Kidney (tissue), 14 donors: ENCODE data around the gene HOXA5. TPM values are rescaled to one million over a fixed set of nuclear protein-coding genes. Genes with fewer than 3 reads are reported as not detected.

Experiments
- DNase-seq, 5 donors: peaks; one replicate each; pipeline ENCODE4 v3.0.0-alpha.2; 2013 to 2020
- FAIRE-seq: peaks from 2 replicates; lab custom pipeline; 2012; peaks lifted over from hg19 to GRCh38; lab: Jason Lieb, UNC
- H3K27ac ChIP-seq, 2 donors: one replicate each; pipeline ENCODE4 v1.7.0; 2013; ENCODE audit warnings: low read depth in 2 of 2, low read length in 2 of 2, inconsistent platforms in 1 of 2
- H3K27me3 ChIP-seq: one replicate; pipeline ENCODE4 v1.7.1; 2013; ENCODE audit warnings: low read length, inconsistent platforms; ENCODE audit not compliant: control insufficient read depth, insufficient read depth
- H3K36me3 ChIP-seq, 3 donors: one replicate each; pipeline versions ENCODE4 v1.7.0 to v1.7.1; 2013; ENCODE audit warnings: low read length in 3 of 3, control low read depth in 1 of 3, inconsistent platforms in 1 of 3; ENCODE audit not compliant: insufficient read depth in 3 of 3, control insufficient read depth in 2 of 3
- H3K4me1 ChIP-seq, 3 donors: one replicate each; pipeline versions ENCODE4 v1.7.0 to v1.7.1; 2013; ENCODE audit warnings: low read length in 3 of 3, inconsistent platforms in 1 of 3, low read depth in 1 of 3; ENCODE audit not compliant: control insufficient read depth in 2 of 3, insufficient read depth in 2 of 3
- H3K4me3 ChIP-seq, 3 donors: one replicate each; pipeline versions ENCODE4 v1.7.0 to v1.8.1; 2013; ENCODE audit warnings: low read length in 3 of 3, control low read depth in 1 of 3, inconsistent platforms in 1 of 3
- H3K9ac ChIP-seq, 3 donors: one replicate each; pipeline versions ENCODE4 v1.7.0 to v1.7.1; 2013; ENCODE audit warnings: low read length in 3 of 3, control low read depth in 1 of 3, inconsistent platforms in 1 of 3
- H3K9me3 ChIP-seq, 3 donors: one replicate each; pipeline versions ENCODE4 v1.7.0 to v1.7.1; 2013; ENCODE audit warnings: low read length in 3 of 3, control low read depth in 1 of 3, inconsistent platforms in 1 of 3; ENCODE audit not compliant: control insufficient read depth in 2 of 3, insufficient read depth in 1 of 3
- CTCF ChIP-seq: IDR thresholded peaks from 3 replicates; pipeline ENCODE4 v1.5.1; 2012; ENCODE audit warnings: mild to moderate bottlenecking, moderate library complexity, borderline replicate concordance; ENCODE audit not compliant: insufficient read depth; ENCODE audit errors: extremely low read depth
- intact Hi-C: fragments of 100-400 bp; cut with DNase I; formaldehyde crosslinking; loops from one replicate; pipeline ENCODE4 v1.11.1; 2022
- polyA plus RNA-seq: library from polyadenylated mRNA; stranded (reverse); fragments of 350-450 nt; fragmentation: Illumina TruSeq; extraction: RNeasy Lipid Tissue Mini Kit (QIAGEN cat#74804); gene quantifications from one replicate; pipeline ENCODE4 v1.2.3, GENCODE V29; 2014; ENCODE audit warnings: low read depth, low replicate concordance; ENCODE audit not compliant: insufficient read depth
- total RNA-seq: library from RNA; stranded (reverse); fragmentation: NEBNext Ultra II Directional; extraction: Animal tissue kit (Norgen Biotek cat#: 25700); gene quantifications from one replicate; pipeline ENCODE4 v1.2.1, GENCODE V29; 2021
- donor health status: control.
- donor health status: control.
- donor health status: control.
- donor health status: control.
- donor health status: control.
- donor health status: DM: yes; HTN: yes; CAD: no.
- donor health status: Normal renal cell carcinoma (clear cell type).

The HOXA5 gene
- total and polyA plus RNA-seq, 2 donors from 2014 or later = 19.4 to 38.0 TPM

DNA sequence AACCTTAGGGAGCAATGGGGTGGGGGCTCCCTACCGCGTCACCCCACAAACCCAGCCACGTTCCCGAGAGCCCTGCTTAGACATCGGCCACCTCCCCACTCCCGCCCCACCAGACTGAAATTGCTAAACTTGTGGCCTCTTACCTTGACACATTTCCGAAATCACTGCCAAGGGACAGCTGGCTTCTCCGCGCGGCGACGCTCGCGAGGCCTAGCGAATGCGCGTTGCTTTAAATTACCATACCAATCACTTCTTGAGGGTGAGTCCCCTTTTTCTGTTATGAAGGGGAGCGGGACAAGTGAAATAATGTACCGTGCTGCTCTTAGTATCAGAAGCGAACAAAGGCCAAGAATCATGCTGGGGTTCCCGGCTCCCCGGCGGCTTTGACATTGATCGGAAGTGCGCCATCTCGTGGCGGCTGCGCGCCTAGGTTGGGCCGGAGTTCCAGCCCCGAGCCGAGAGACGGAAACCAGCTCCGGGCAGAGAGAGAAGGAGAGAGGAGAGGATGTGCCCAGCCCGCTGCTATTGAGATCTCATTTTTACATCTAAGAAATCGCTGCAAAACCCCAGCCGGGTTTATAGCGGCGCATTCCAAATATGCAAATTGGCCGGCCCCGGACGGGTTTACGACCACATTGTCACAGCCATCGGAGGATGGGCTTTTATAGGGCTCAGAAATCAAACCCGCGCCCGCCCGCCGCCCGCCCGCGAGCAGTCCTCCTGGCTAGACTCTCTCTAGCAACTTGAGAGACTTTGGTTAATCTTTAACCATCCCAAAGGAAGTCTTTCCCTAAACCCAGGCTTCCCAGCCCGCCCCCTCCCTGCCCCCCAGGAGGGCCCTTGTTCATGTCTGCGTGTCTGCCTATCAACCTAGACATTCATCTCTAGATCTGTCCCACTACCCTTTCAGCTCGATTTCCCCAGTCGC lies 36.3 kb upstream of the HOXA5 start:
- Histone ChIP-seq H3K9me3 (no peaks in the 10 kb centered on the region), H3K36me3 (no peaks in the 10 kb centered on the region), H3K27ac (peak overlapping the region; percentile 60 to 94), H3K27me3 (no peaks in the 10 kb centered on the region), H3K4me1 (peaks cover 0 to 4% (median 0%) of the 10 kb centered on the region in 3 donors), H3K4me3 (peak overlapping the region; percentile 67 to 86 (median 68)), H3K9ac (peak overlapping the region; percentile 56 to 74 (median 63))
- intact Hi-C loops = loop anchor here (10.0 kb wide), 1 partner anchor 1325 kb away; no protein-coding TSS in a partner anchor
- peak; percentile 93 to 97 (median 95) for DNase-seq
- no peak for FAIRE-seq
- TF ChIP-seq CTCF = peak; percentile 75

- Histone ChIP-seq H3K27me3 (no peaks in the 10 kb centered on the region), H3K27ac (peak overlapping the region; percentile 60 to 94), H3K9ac (peak overlapping the region; percentile 56 to 74 (median 63)), H3K36me3 (no peaks in the 10 kb centered on the region), H3K4me3 (peak overlapping the region; percentile 67 to 86 (median 68)), H3K4me1 (peaks cover 0 to 4% (median 0%) of the 10 kb centered on the region in 3 donors), H3K9me3 (no peaks in the 10 kb centered on the region)
- no peak for FAIRE-seq
- intact Hi-C loops = loop anchor here (10.0 kb wide), 1 partner anchor 1324 kb away; no protein-coding TSS in a partner anchor
- TF ChIP-seq CTCF = no peak
- DNase-seq = peak in 2 of 5 donors; percentile 31 to 42
Observed at GRCh38 chr7:27179030-27179429, 35.5 kb upstream of the HOXA5 start.

GRCh38 chr7:27178366-27178765 lies 34.9 kb upstream of the HOXA5 start:
- FAIRE-seq (no peak), DNase-seq (peak in 2 of 5 donors; percentile 40 to 44)
- H3K9me3 ChIP-seq = no peaks in the 10 kb centered on the region
- H3K4me3 ChIP-seq = peak overlapping the region; percentile 49 to 86 (median 67)
- no peaks in the 10 kb centered on the region for H3K36me3 ChIP-seq
- H3K9ac ChIP-seq = peak overlapping the region; percentile 34 to 63 (median 56)
- peaks cover 0 to 4% (median 0%) of the 10 kb centered on the region in 3 donors for H3K4me1 ChIP-seq
- H3K27me3 ChIP-seq = no peaks in the 10 kb centered on the region
- no peak for TF ChIP-seq CTCF
- peak overlapping the region; percentile 7 to 78 for H3K27ac ChIP-seq
- intact Hi-C loops = loop anchor here (10.0 kb wide), 1 partner anchor 1324 kb away; no protein-coding TSS in a partner anchor
